Measurements from ENCODE around the gene SAMD4A.

SAMD4A gene

GRCh38 chr14:54815016-54815415, 248.1 kb downstream of the SAMD4A start:
- no peak for DNase-seq (ENCODE audit: low spot score)
- FAIRE-seq = no peak

- FAIRE-seq (no peak), DNase-seq (ENCODE audit: low spot score) (no peak)
Observed at GRCh38 chr14:54815515-54815914, 248.6 kb downstream of the SAMD4A start.

GRCh38 chr14:54816450-54816849, 249.5 kb downstream of the SAMD4A start:
- peak; percentile 40 for FAIRE-seq
- DNase-seq (ENCODE audit: low spot score) = no peak

GRCh38 chr14:54817506-54817905, 250.6 kb downstream of the SAMD4A start:
- no peak for DNase-seq (ENCODE audit: low spot score)
- FAIRE-seq = no peak

- peak; percentile 76 for DNase-seq (ENCODE audit: low spot score)
- FAIRE-seq = peak; percentile 80
Observed at GRCh38 chr14:54818201-54819133, 251.5 kb downstream of the SAMD4A start.

- no peak for DNase-seq (ENCODE audit: low spot score)
- FAIRE-seq = no peak
Observed at GRCh38 chr14:54822685-54823084, 255.8 kb downstream of the SAMD4A start.

GRCh38 chr14:54823757-54824549, 257.0 kb downstream of the SAMD4A start:
- no peak for FAIRE-seq
- no peak for DNase-seq (ENCODE audit: low spot score)

GRCh38 chr14:54828037-54828436, 261.1 kb downstream of the SAMD4A start:
- no peak for FAIRE-seq
- no peak for DNase-seq (ENCODE audit: low spot score)

- DNase-seq (ENCODE audit: low spot score) (no peak), FAIRE-seq (no peak)
Observed at GRCh38 chr14:54829486-54830224, 262.7 kb downstream of the SAMD4A start.

- FAIRE-seq = no peak
- DNase-seq (ENCODE audit: low spot score) = no peak
Observed at GRCh38 chr14:54830650-54831049, 263.7 kb downstream of the SAMD4A start.

GRCh38 chr14:54834081-54834480, 267.2 kb downstream of the SAMD4A start:
- DNase-seq (ENCODE audit: low spot score) = no peak
- FAIRE-seq = no peak

- FAIRE-seq (no peak), DNase-seq (ENCODE audit: low spot score) (no peak)
Observed at GRCh38 chr14:54834727-54835126, 267.8 kb downstream of the SAMD4A start.

GRCh38 chr14:54836231-54836630, 269.3 kb downstream of the SAMD4A start:
- DNase-seq (ENCODE audit: low spot score) (no peak), FAIRE-seq (no peak)

GRCh38 chr14:54837508-54838149, 270.7 kb downstream of the SAMD4A start:
- FAIRE-seq = no peak
- no peak for DNase-seq (ENCODE audit: low spot score)

GRCh38 chr14:54838931-54839512, 272.1 kb downstream of the SAMD4A start:
- peak; percentile 40 for FAIRE-seq
- DNase-seq (ENCODE audit: low spot score) = no peak

GRCh38 chr14:54839701-54840119, 272.8 kb downstream of the SAMD4A start:
- DNase-seq (ENCODE audit: low spot score) (no peak), FAIRE-seq (no peak)

GRCh38 chr14:54840336-54840735, 273.4 kb downstream of the SAMD4A start:
- FAIRE-seq (no peak), DNase-seq (ENCODE audit: low spot score) (no peak)

GRCh38 chr14:54840798-54841197, 273.9 kb downstream of the SAMD4A start:
- DNase-seq (ENCODE audit: low spot score) = no peak
- no peak for FAIRE-seq

All from urothelium cell line (cell line).